PC-9 (cell line): Measurements from ENCODE around the gene CBLB. TPM values are rescaled to one million over a fixed set of nuclear protein-coding genes. Genes with fewer than 3 reads are reported as not detected.

Experiments
- BruUV-seq: library from RNA; stranded (reverse); fragments of 400-500 nt; replicated peaks from 2 replicates; lab custom pipeline; 2021; lab: Mats Ljungman, UMichigan
- CTCF ChIA-PET: fragments of 300-600 bp; sonication (Branson Sonifier 250); formaldehyde crosslinking; loops from one replicate; lab custom pipeline; 2022; ENCODE audit warnings: antibody characterized with exemption; lab: Charles Lee
- POLR2A ChIA-PET: fragments of 300-600 bp; sonication (Branson Sonifier 250); formaldehyde crosslinking; loops from one replicate; lab custom pipeline; 2022; ENCODE audit warnings: antibody characterized with exemption; ENCODE audit not compliant: unreplicated experiment; lab: Charles Lee
- DNase-seq, 2 experiments: peaks; one replicate each; pipeline versions ENCODE4 v3.0.0 to v3.0.0-alpha.2; 2015 to 2022; ENCODE audit warnings: mixed read lengths in 1 of 2
- H2AFZ ChIP-seq: fragments of 200-600 bp; sonication (generic); 2 replicates; pipeline ENCODE4 v1.8.1; 2017; ENCODE audit warnings: antibody characterized with exemption
- H3F3A ChIP-seq: fragments of 200-600 bp; sonication (generic); 2 replicates; pipeline ENCODE4 v1.8.1; 2017; ENCODE audit warnings: antibody characterized with exemption, mild to moderate bottlenecking, low read depth; ENCODE audit not compliant: insufficient read depth
- H3K27ac ChIP-seq: fragments of 200-600 bp; sonication (generic); 2 replicates; pipeline ENCODE4 v1.6.1; 2016; ENCODE audit warnings: mixed run types
- H3K27me3 ChIP-seq: fragments of 200-600 bp; sonication (generic); 2 replicates; pipeline ENCODE4 v1.6.1; 2016; ENCODE audit warnings: low read depth, mixed run types; ENCODE audit not compliant: insufficient read depth
- H3K36me3 ChIP-seq: fragments of 200-600 bp; sonication (generic); 2 replicates; pipeline ENCODE4 v1.6.1; 2016; ENCODE audit warnings: low read depth, mixed run types
- H3K4me1 ChIP-seq: fragments of 200-600 bp; sonication (generic); replicated peaks from 2 replicates; pipeline ENCODE4 v1.6.1; 2016; ENCODE audit warnings: mixed run types; ENCODE audit not compliant: insufficient read depth
- H3K4me2 ChIP-seq: fragments of 200-600 bp; sonication (generic); 2 replicates; pipeline ENCODE4 v1.6.1; 2017; ENCODE audit warnings: mixed run types
- H3K4me3 ChIP-seq: fragments of 200-600 bp; sonication (generic); 2 replicates; pipeline ENCODE4 v1.6.1; 2016; ENCODE audit warnings: mixed run types
- H3K79me2 ChIP-seq: fragments of 200-600 bp; sonication (generic); 2 replicates; pipeline ENCODE4 v1.6.1; 2017; ENCODE audit warnings: low read depth, mixed run types
- H3K9me2 ChIP-seq: fragments of 200-600 bp; sonication (generic); 2 replicates; pipeline ENCODE4 v1.8.1; 2017; ENCODE audit warnings: mild to moderate bottlenecking; ENCODE audit not compliant: insufficient read depth
- H3K9me3 ChIP-seq: fragments of 200-600 bp; sonication (generic); 2 replicates; pipeline ENCODE4 v1.8.1; 2016; ENCODE audit warnings: low read depth; ENCODE audit not compliant: insufficient read depth
- H4K20me1 ChIP-seq: fragments of 200-600 bp; sonication (generic); 2 replicates; pipeline ENCODE4 v1.8.1; 2017; ENCODE audit not compliant: insufficient read depth
- CTCF ChIP-seq: fragments of 200-600 bp; sonication (generic); conservative IDR thresholded peaks from 2 replicates; pipeline ENCODE4 v1.6.1; 2017; ENCODE audit warnings: mixed run types, antibody characterized with exemption, mild to moderate bottlenecking, moderate library complexity
- EZH2 ChIP-seq: fragments of 200-600 bp; sonication (generic); IDR thresholded peaks from 2 replicates; pipeline ENCODE4 v1.8.0; 2017; ENCODE audit warnings: antibody characterized with exemption, low read depth
- intact Hi-C: fragments of 100-400 bp; cut with micrococcal nuclease; formaldehyde crosslinking; loops from one replicate; pipeline ENCODE4 v1.10.0; 2022; ENCODE audit not compliant: unreplicated experiment
- total RNA-seq: library from RNA; stranded (reverse); gene quantifications from 2 replicates; pipeline ENCODE4 v1.2.3, GENCODE V29; 2021

The CBLB gene
- total RNA-seq, 1 experiment from 2014 or later, result 44.0 TPM

GRCh38 chr3:105842943-105843342 is 25.9 kb downstream of the CBLB start:
- Histone ChIP-seq H3K27ac (no peak overlapping the region), H2AFZ (no peak overlapping the region), H3K4me1 (no peaks in the 10 kb centered on the region), H3K9me2 (no peaks in the 10 kb centered on the region; the same call in 1 of the 2 replicates), H3K36me3 (no peaks in the 10 kb centered on the region), H3K9me3 (no peaks in the 10 kb centered on the region), H4K20me1 (no peaks in the 10 kb centered on the region), H3K79me2 (no peaks in the 10 kb centered on the region), H3K27me3 (no peaks in the 10 kb centered on the region), H3K4me3 (no peak overlapping the region), H3F3A (no peaks in the 10 kb centered on the region), H3K4me2 (no peak overlapping the region)
- intact Hi-C loops, result no loop called here
- TF ChIP-seq CTCF (no peak), EZH2 (no peak)
- CTCF ChIA-PET, result no interaction called here
- DNase-seq, result no peak
- BruUV-seq, result no TSS peak
- POLR2A ChIA-PET, result no interaction called here

- Histone ChIP-seq H3K4me2 (no peak overlapping the region), H3F3A (no peaks in the 10 kb centered on the region), H3K9me2 (no peaks in the 10 kb centered on the region; the same call in 1 of the 2 replicates), H3K9me3 (no peaks in the 10 kb centered on the region), H3K79me2 (no peaks in the 10 kb centered on the region), H3K36me3 (no peaks in the 10 kb centered on the region), H3K4me3 (no peak overlapping the region), H3K27ac (no peak overlapping the region), H3K27me3 (no peaks in the 10 kb centered on the region), H4K20me1 (no peaks in the 10 kb centered on the region), H2AFZ (no peak overlapping the region), H3K4me1 (no peaks in the 10 kb centered on the region)
- ChIA-PET CTCF (no interaction called here), POLR2A (no interaction called here)
- DNase-seq, result no peak
- no TSS peak for BruUV-seq
- TF ChIP-seq CTCF (no peak), EZH2 (no peak)
- intact Hi-C loops, result no loop called here
Observed at GRCh38 chr3:105842449-105842848, 26.4 kb downstream of the CBLB start.

GRCh38 chr3:105837947-105838346 is 30.9 kb downstream of the CBLB start:
- no peak overlapping the region for H3K4me2 ChIP-seq
- H3K36me3 ChIP-seq, result 0 out of 2 replicates have a peak, but pooled peaks cover 5% of the 10 kb centered on the region
- H3K4me1 ChIP-seq, result peaks cover 12% of the 10 kb centered on the region
- DNase-seq, result no peak
- ChIA-PET POLR2A (no interaction called here), CTCF (no interaction called here)
- no peaks in the 10 kb centered on the region for H3K27me3 ChIP-seq
- H3K27ac ChIP-seq, result no peak overlapping the region
- H3K4me3 ChIP-seq, result no peak overlapping the region
- no peaks in the 10 kb centered on the region; the same call in 1 of the 2 replicates for H3K9me2 ChIP-seq
- no peak overlapping the region for H2AFZ ChIP-seq
- H3K79me2 ChIP-seq, result no peaks in the 10 kb centered on the region
- TF ChIP-seq EZH2, result no peak
- TF ChIP-seq CTCF, result no peak
- 0 out of 2 replicates have a peak, but pooled peaks cover 6% of the 10 kb centered on the region for H3F3A ChIP-seq
- intact Hi-C loops, result no loop called here
- no peaks in the 10 kb centered on the region for H3K9me3 ChIP-seq
- no peaks in the 10 kb centered on the region for H4K20me1 ChIP-seq
- no TSS peak for BruUV-seq
